ENCODE data around the gene NFATC2.

Gene NFATC2

GRCh38 chr20:51363378-51363777 is 179.1 kb downstream of the NFATC2 start:
- H3K4me3 ChIP-seq = no peak overlapping the region
- peaks cover 17% of the 10 kb centered on the region for H3K9me3 ChIP-seq
- H3K36me3 ChIP-seq = no peaks in the 10 kb centered on the region
- H3K27ac ChIP-seq = no peak overlapping the region
- H3K4me1 ChIP-seq = 0 out of 2 replicates have a peak, but pooled peaks cover 7% of the 10 kb centered on the region
- no peak overlapping the region for H3K4me2 ChIP-seq
- H3K9ac ChIP-seq = no peak overlapping the region
- TF ChIP-seq Cebpa-rat (IDR thresholded peaks at IDR 0.05) = no peak
- H4K20me1 ChIP-seq = no peaks in the 10 kb centered on the region
- H3K27me3 ChIP-seq = no peaks in the 10 kb centered on the region

GRCh38 chr20:51362254-51362653 is 180.3 kb downstream of the NFATC2 start:
- H3K27ac ChIP-seq = no peak overlapping the region
- no peak overlapping the region for H3K4me2 ChIP-seq
- no peak for TF ChIP-seq Cebpa-rat (IDR thresholded peaks at IDR 0.05)
- H3K4me1 ChIP-seq = 0 out of 2 replicates have a peak, but pooled peaks cover 7% of the 10 kb centered on the region
- no peaks in the 10 kb centered on the region for H3K36me3 ChIP-seq
- H3K9me3 ChIP-seq = peaks cover 17% of the 10 kb centered on the region
- no peak overlapping the region for H3K4me3 ChIP-seq
- no peaks in the 10 kb centered on the region for H4K20me1 ChIP-seq
- no peaks in the 10 kb centered on the region for H3K27me3 ChIP-seq
- no peak overlapping the region for H3K9ac ChIP-seq

- no peaks in the 10 kb centered on the region for H3K27me3 ChIP-seq
- H3K9me3 ChIP-seq = peaks cover 17% of the 10 kb centered on the region
- no peaks in the 10 kb centered on the region for H4K20me1 ChIP-seq
- no peak overlapping the region for H3K4me3 ChIP-seq
- no peak overlapping the region for H3K27ac ChIP-seq
- no peaks in the 10 kb centered on the region for H3K36me3 ChIP-seq
- H3K4me2 ChIP-seq = no peak overlapping the region
- no peak overlapping the region for H3K9ac ChIP-seq
- H3K4me1 ChIP-seq = 0 out of 2 replicates have a peak, but pooled peaks cover 7% of the 10 kb centered on the region
- TF ChIP-seq Cebpa-rat (IDR thresholded peaks at IDR 0.05) = no peak
These were observed 181.3 kb downstream of the NFATC2 start for GRCh38 chr20:51361258-51361657.

GRCh38 chr20:51360451-51361201 is 181.9 kb downstream of the NFATC2 start:
- Histone ChIP-seq H3K4me1 (0 out of 2 replicates have a peak, but pooled peaks cover 7% of the 10 kb centered on the region), H3K27ac (no peak overlapping the region), H3K9ac (no peak overlapping the region), H3K36me3 (no peaks in the 10 kb centered on the region), H3K9me3 (peaks cover 17% of the 10 kb centered on the region), H4K20me1 (no peaks in the 10 kb centered on the region), H3K4me2 (no peak overlapping the region), H3K27me3 (no peaks in the 10 kb centered on the region), H3K4me3 (no peak overlapping the region)
- no peak for TF ChIP-seq Cebpa-rat (IDR thresholded peaks at IDR 0.05)

GRCh38 chr20:51359947-51360346 is 182.6 kb downstream of the NFATC2 start:
- no peaks in the 10 kb centered on the region for H3K36me3 ChIP-seq
- H3K27ac ChIP-seq = no peak overlapping the region
- no peak for TF ChIP-seq Cebpa-rat (IDR thresholded peaks at IDR 0.05)
- no peak overlapping the region for H3K4me3 ChIP-seq
- H3K9me3 ChIP-seq = peaks cover 16% of the 10 kb centered on the region
- no peak overlapping the region for H3K4me2 ChIP-seq
- peaks cover 7% of the 10 kb centered on the region; the same call in 1 of the 2 replicates for H3K4me1 ChIP-seq
- H4K20me1 ChIP-seq = no peaks in the 10 kb centered on the region
- no peak overlapping the region for H3K9ac ChIP-seq
- H3K27me3 ChIP-seq = no peaks in the 10 kb centered on the region

- no peak for TF ChIP-seq Cebpa-rat (IDR thresholded peaks at IDR 0.05)
- peaks cover 13% of the 10 kb centered on the region; the same call in 1 of the 2 replicates for H3K4me1 ChIP-seq
- peaks cover 11% of the 10 kb centered on the region for H3K9me3 ChIP-seq
- H3K9ac ChIP-seq = no peak overlapping the region
- H3K4me3 ChIP-seq = no peak overlapping the region
- no peaks in the 10 kb centered on the region for H3K36me3 ChIP-seq
- H3K27ac ChIP-seq = no peak overlapping the region
- no peaks in the 10 kb centered on the region for H4K20me1 ChIP-seq
- no peaks in the 10 kb centered on the region for H3K27me3 ChIP-seq
- H3K4me2 ChIP-seq = no peak overlapping the region
These were observed 183.1 kb downstream of the NFATC2 start for GRCh38 chr20:51359401-51359800.

GRCh38 chr20:51358032-51358724 is 184.3 kb downstream of the NFATC2 start:
- Histone ChIP-seq H3K9ac (no peak overlapping the region), H3K4me1 (peaks cover 14% of the 10 kb centered on the region; the same call in 1 of the 2 replicates), H4K20me1 (no peaks in the 10 kb centered on the region), H3K9me3 (peaks cover 5% of the 10 kb centered on the region), H3K27me3 (no peaks in the 10 kb centered on the region), H3K27ac (no peak overlapping the region), H3K4me3 (no peak overlapping the region), H3K36me3 (no peaks in the 10 kb centered on the region), H3K4me2 (no peak overlapping the region)
- TF ChIP-seq Cebpa-rat (IDR thresholded peaks at IDR 0.05) = no peak

- Histone ChIP-seq H3K27me3 (no peaks in the 10 kb centered on the region), H3K4me3 (no peak overlapping the region), H3K9me3 (no peaks in the 10 kb centered on the region; the same call in none of the 2 replicates), H3K36me3 (no peaks in the 10 kb centered on the region), H3K9ac (no peak overlapping the region), H3K4me2 (no peak overlapping the region), H4K20me1 (no peaks in the 10 kb centered on the region), H3K4me1 (peaks cover 14% of the 10 kb centered on the region; the same call in 1 of the 2 replicates), H3K27ac (no peak overlapping the region)
- no peak for TF ChIP-seq Cebpa-rat (IDR thresholded peaks at IDR 0.05)
These were observed 185.0 kb downstream of the NFATC2 start for GRCh38 chr20:51357543-51357942.

- no peak for TF ChIP-seq Cebpa-rat (IDR thresholded peaks at IDR 0.05)
- Histone ChIP-seq H3K4me1 (peaks cover 14% of the 10 kb centered on the region; the same call in 1 of the 2 replicates), H3K27me3 (no peaks in the 10 kb centered on the region), H3K27ac (no peak overlapping the region), H3K36me3 (no peaks in the 10 kb centered on the region), H3K4me2 (no peak overlapping the region), H3K4me3 (no peak overlapping the region), H4K20me1 (no peaks in the 10 kb centered on the region), H3K9me3 (no peaks in the 10 kb centered on the region; the same call in 1 of the 2 replicates), H3K9ac (no peak overlapping the region)
These were observed 185.6 kb downstream of the NFATC2 start for GRCh38 chr20:51356871-51357270.

GRCh38 chr20:51354769-51355319 is 187.7 kb downstream of the NFATC2 start:
- H3K27ac ChIP-seq = no peak overlapping the region
- no peak overlapping the region for H3K4me2 ChIP-seq
- H3K4me3 ChIP-seq = no peak overlapping the region
- no peaks in the 10 kb centered on the region for H3K36me3 ChIP-seq
- no peaks in the 10 kb centered on the region for H3K27me3 ChIP-seq
- TF ChIP-seq Cebpa-rat (IDR thresholded peaks at IDR 0.05) = no peak
- no peaks in the 10 kb centered on the region for H4K20me1 ChIP-seq
- H3K9ac ChIP-seq = no peak overlapping the region
- H3K9me3 ChIP-seq = no peaks in the 10 kb centered on the region; the same call in 1 of the 2 replicates
- H3K4me1 ChIP-seq = peaks cover 7% of the 10 kb centered on the region; the same call in 1 of the 2 replicates

Data from BLaER1 (cell line).